ENCODE data around the gene ECI1.

- TF ChIP-seq CTCF (IDR thresholded peaks at IDR 0.05 in 4 of 5, conservative IDR thresholded peaks at IDR 0.05 in 1 of 5) (no peak), POLR2A (IDR thresholded peaks at IDR 0.05) (no peak)
Measured at GRCh38 chr16:2287916-2288547, 36.6 kb upstream of the ECI1 start.

Measured in gastrocnemius medialis (tissue), 4 donors.